Measurements from ENCODE around the gene PTPRN.

GRCh38 chr2:219274361-219274921 lies 34.8 kb downstream of the PTPRN start:
- no peak for TF ChIP-seq ARNT (IDR thresholded peaks at IDR 0.05)
- TF ChIP-seq BHLHE40 (IDR thresholded peaks at IDR 0.05; ENCODE audit: borderline replicate concordance) = no peak
- TF ChIP-seq SP1 (IDR thresholded peaks at IDR 0.05) = no peak
- TF ChIP-seq SUZ12 (IDR thresholded peaks at IDR 0.05) = no peak
- TF ChIP-seq CTBP1 (IDR thresholded peaks at IDR 0.05; ENCODE audit: borderline replicate concordance) = no peak
- no peak for TF ChIP-seq FOXA1 (IDR thresholded peaks at IDR 0.05)
- no peak for TF ChIP-seq FOXM1 (IDR thresholded peaks at IDR 0.05; ENCODE audit: borderline replicate concordance)

Data from HEK293T (cell line).